ENCODE results near the gene PSME3IP1. TPM values are rescaled to one million over a fixed set of nuclear protein-coding genes. Genes with fewer than 3 reads are reported as not detected.
"Not testable (repeated sequence)": the region's sequence is repeated elsewhere in the genome, so short reads cannot be mapped to it uniquely, and the experiment has no call there.

Gene PSME3IP1
- total RNA-seq, 1 donor from 2014 or later, result 79.8 TPM

- no peak for TF ChIP-seq CTCF (IDR thresholded peaks at IDR 0.05)
- Histone ChIP-seq H3K9me3 (no peaks in the 10 kb centered on the region), H3K4me1 (no peaks in the 10 kb centered on the region), H3K4me3 (no peak overlapping the region), H3K36me3 (peaks cover 45% of the 10 kb centered on the region), H3K27ac (no peak overlapping the region), H3K27me3 (ENCODE audit: low read depth) (no peaks in the 10 kb centered on the region)
- DNase-seq (no peak), ATAC-seq (no peak)
- intact Hi-C loops (cut with DNase I), result no loop called here
Measured at GRCh38 chr16:57203451-57203850, 17.6 kb upstream of the PSME3IP1 start.

DNA sequence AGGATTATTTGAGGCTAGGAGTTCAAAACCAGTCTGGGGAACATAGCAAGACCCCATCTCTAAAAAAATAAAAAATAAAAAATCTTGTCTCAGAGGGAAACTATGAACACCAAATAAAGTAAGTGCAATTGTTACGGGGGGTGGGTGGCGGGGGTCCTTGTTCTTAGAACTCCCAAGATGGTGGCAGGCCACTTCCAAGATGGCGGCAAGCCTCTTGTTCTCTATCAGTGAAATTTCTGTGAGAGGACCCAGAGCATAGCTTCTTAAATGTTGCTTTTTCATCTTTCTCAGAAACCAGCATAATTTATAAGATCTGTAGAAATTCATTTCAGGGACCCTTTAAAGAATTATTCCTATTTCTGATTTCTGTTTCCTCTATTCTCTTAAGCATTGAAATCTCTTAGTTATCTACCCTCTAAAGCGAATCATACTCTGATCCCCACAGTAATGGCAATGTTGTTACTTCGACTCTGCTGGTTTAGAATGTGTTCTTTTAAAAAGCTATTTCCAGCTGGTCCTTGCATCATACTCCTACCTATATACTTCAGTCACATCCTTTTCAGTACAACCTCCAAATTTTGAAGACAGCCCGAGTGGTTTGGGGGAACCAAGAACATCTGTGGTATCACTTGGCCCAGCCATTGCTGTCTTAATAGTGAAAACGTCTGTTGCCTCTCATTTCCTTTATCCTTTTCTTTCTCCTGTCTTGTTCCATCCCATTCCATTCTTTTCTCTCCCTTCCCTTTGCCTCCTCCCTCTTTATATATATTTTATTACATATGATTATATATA lies 16.5 kb upstream of the PSME3IP1 start:
- Histone ChIP-seq H3K27ac (no peak overlapping the region), H3K4me1 (peaks cover under 1% of the 10 kb centered on the region), H3K27me3 (ENCODE audit: low read depth) (no peaks in the 10 kb centered on the region), H3K4me3 (no peak overlapping the region), H3K9me3 (no peaks in the 10 kb centered on the region), H3K36me3 (peaks cover 33% of the 10 kb centered on the region)
- no peak for DNase-seq
- TF ChIP-seq CTCF (IDR thresholded peaks at IDR 0.05), result no peak
- no peak for ATAC-seq
- intact Hi-C loops (cut with DNase I), result no loop called here

GRCh38 chr16:57200926-57201325 lies 15.1 kb upstream of the PSME3IP1 start:
- H3K4me3 ChIP-seq; H3K9me3 ChIP-seq; DNase-seq; ATAC-seq; H3K27me3 ChIP-seq (ENCODE audit: low read depth); H3K27ac ChIP-seq; intact Hi-C loops (cut with DNase I): not testable (repeated sequence)
- H3K4me1 ChIP-seq, result peaks cover 12% of the 10 kb centered on the region
- peaks cover 19% of the 10 kb centered on the region for H3K36me3 ChIP-seq

GRCh38 chr16:57200321-57200720 lies 14.5 kb upstream of the PSME3IP1 start:
- Histone ChIP-seq H3K4me1 (peaks cover 12% of the 10 kb centered on the region), H3K36me3 (peaks cover 13% of the 10 kb centered on the region)
- H3K4me3 ChIP-seq; H3K27ac ChIP-seq; intact Hi-C loops (cut with DNase I); H3K9me3 ChIP-seq; ATAC-seq; DNase-seq; H3K27me3 ChIP-seq (ENCODE audit: low read depth): not testable (repeated sequence)

DNA sequence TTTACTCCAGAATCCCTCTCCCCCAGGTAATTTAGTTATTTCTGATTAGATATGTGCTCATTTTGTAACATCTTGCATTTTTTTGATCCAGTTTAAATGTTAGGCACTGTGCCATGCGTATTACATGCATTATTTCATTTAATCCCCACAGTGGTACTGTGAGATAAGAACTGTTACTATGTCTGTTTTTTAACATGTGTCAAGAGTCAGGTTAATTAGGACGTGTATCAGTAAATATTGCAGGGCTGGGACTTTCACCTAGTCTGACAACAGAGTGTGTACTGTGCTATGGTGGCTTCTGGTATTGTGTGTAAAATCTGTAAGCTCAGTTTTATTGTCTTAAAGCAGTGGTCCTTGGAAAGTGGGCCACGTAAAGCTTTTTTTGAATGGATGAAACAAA lies 10.9 kb upstream of the PSME3IP1 start:
- Histone ChIP-seq H3K27ac (no peak overlapping the region), H3K4me1 (peaks cover 33% of the 10 kb centered on the region), H3K36me3 (no peaks in the 10 kb centered on the region), H3K4me3 (no peak overlapping the region), H3K9me3 (no peaks in the 10 kb centered on the region), H3K27me3 (ENCODE audit: low read depth) (no peaks in the 10 kb centered on the region)
- intact Hi-C loops (cut with DNase I), result no loop called here
- ATAC-seq (no peak), DNase-seq (no peak)
- TF ChIP-seq CTCF (IDR thresholded peaks at IDR 0.05), result no peak

DNA sequence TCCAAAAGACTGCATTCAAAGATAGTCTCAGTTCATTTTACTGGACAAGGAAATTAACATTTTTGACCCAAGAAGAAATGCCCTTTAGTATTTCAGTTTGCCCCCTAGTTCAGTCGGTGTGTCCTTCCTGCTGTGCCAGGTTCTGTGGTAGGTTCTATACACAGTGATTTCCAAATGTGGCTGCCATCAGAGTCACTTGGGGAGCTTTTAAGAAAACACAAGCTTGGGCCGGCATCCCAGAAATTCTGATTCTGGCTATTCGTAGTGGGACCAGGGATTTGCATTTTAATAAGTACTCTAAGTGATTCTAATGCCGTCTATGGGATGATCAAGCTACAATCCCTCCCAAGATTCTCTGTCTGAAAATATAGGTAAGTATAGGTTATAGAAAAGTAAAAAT lies 10.4 kb upstream of the PSME3IP1 start:
- no peak for ATAC-seq
- Histone ChIP-seq H3K27ac (no peak overlapping the region), H3K4me1 (peaks cover 38% of the 10 kb centered on the region), H3K36me3 (no peaks in the 10 kb centered on the region), H3K4me3 (no peak overlapping the region), H3K27me3 (ENCODE audit: low read depth) (no peaks in the 10 kb centered on the region), H3K9me3 (no peaks in the 10 kb centered on the region)
- intact Hi-C loops (cut with DNase I), result no loop called here
- DNase-seq, result no peak
- no peak for TF ChIP-seq CTCF (IDR thresholded peaks at IDR 0.05)

Measured in lower lobe of right lung (tissue), 2 donors.